ENCODE data around the gene ADGB. TPM values are rescaled to one million over a fixed set of nuclear protein-coding genes. Genes with fewer than 3 reads are reported as not detected.

ADGB gene
- polyA plus RNA-seq, 2 of the 4 experiments (the other 2 are of a cell fraction): not detected

GRCh38 chr6:146840216-146840615 lies 241.4 kb downstream of the ADGB start:
- FAIRE-seq (no peak), DNase-seq (ENCODE audit: low read depth in 1 of 2, low spot score in 1 of 2) (no peak), ATAC-seq (no peak)
- Histone ChIP-seq H3K4me1 (no peaks in the 10 kb centered on the region), H3K27ac (no peak overlapping the region), H3K4me2 (no peak overlapping the region), H3K4me3 (no peak overlapping the region), H3K9me3 (no peaks in the 10 kb centered on the region)
- TF ChIP-seq HOXB5 (CRISPR knock-in tag; IDR thresholded peaks at IDR 0.05) (no peak), MYC (IDR thresholded peaks at IDR 0.05; ENCODE audit: borderline replicate concordance, low read length) (no peak), SMC3 (IDR thresholded peaks at IDR 0.05) (no peak), TFCP2L1 (CRISPR knock-in tag; IDR thresholded peaks at IDR 0.05) (no peak), HOXA7 (CRISPR knock-in tag; IDR thresholded peaks at IDR 0.05) (no peak), JUNB (IDR thresholded peaks at IDR 0.05) (no peak), POLR2AphosphoS2 (conservative IDR thresholded peaks at IDR 0.05; ENCODE audit: low read length) (no peak), KDM1A (IDR thresholded peaks at IDR 0.05; ENCODE audit: low read depth) (no peak)
- ChIA-PET CTCF (no interaction called here), POLR2A (no interaction called here)
- WGBS (ENCODE audit: missing lambda C conversion rate): 10% methylated on average over 1 of the region's 1 CpG

GRCh38 chr6:146840641-146841040 lies 241.9 kb downstream of the ADGB start:
- Histone ChIP-seq H3K9me3 (no peaks in the 10 kb centered on the region), H3K4me2 (no peak overlapping the region), H3K4me3 (no peak overlapping the region), H3K27ac (no peak overlapping the region), H3K4me1 (no peaks in the 10 kb centered on the region)
- FAIRE-seq (no peak), DNase-seq (ENCODE audit: low read depth in 1 of 2, low spot score in 1 of 2) (no peak), ATAC-seq (no peak)
- TF ChIP-seq TFCP2L1 (CRISPR knock-in tag; IDR thresholded peaks at IDR 0.05): no peak
- no peak for TF ChIP-seq FOSL2 (IDR thresholded peaks at IDR 0.05)
- TF ChIP-seq FOSL2 (CRISPR knock-in tag; IDR thresholded peaks at IDR 0.05): no peak
- CTCF ChIA-PET: no interaction called here
- 93% methylated on average over 3 of the region's 3 CpGs for WGBS (ENCODE audit: missing lambda C conversion rate)
- POLR2A ChIA-PET: no interaction called here

GRCh38 chr6:146847426-146847825 lies 248.7 kb downstream of the ADGB start:
- Histone ChIP-seq H3K4me2 (no peak overlapping the region), H3K9me3 (no peaks in the 10 kb centered on the region), H3K4me3 (no peak overlapping the region), H3K27ac (no peak overlapping the region), H3K4me1 (no peaks in the 10 kb centered on the region)
- POLR2A ChIA-PET: no interaction called here
- no peak for FAIRE-seq
- 6% methylated on average over 1 of the region's 1 CpG for WGBS (ENCODE audit: missing lambda C conversion rate)
- no peak for TF ChIP-seq RCOR1 (IDR thresholded peaks at IDR 0.05; ENCODE audit: low read depth, low read length)
- no peak for ATAC-seq
- CTCF ChIA-PET: no interaction called here
- DNase-seq (ENCODE audit: low read depth in 1 of 2, low spot score in 1 of 2): no peak

DNA sequence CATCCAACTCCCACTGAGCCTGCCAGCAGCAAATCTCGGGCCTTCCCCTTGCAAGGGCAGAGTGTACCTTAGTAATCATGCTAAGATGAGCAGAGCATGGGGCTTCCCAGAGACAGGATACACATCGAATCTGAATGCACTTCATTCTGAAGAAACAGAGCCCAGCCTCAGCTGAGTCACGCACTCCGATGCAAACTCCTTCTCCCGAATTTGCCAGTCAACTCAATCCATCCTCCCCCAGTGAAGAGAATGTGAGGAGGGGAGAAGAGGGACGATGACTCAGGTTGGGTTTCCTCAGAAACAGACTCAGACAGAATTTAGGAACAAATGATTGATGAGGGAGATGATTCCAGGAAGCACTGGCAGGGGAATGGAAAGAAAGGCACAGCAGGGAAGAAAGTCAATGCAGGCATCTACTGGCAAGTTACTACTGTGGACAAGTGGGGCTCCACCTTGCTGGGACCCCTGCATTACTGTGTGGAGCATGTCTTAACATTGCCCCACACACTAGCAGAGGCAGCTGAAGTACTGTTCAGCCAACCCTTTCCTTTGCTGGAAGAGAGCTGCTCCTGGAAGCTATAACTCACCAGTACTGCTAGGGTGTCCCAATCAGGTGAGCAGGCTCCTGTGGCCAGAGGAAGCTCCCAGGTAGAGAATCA lies 251.6 kb downstream of the ADGB start:
- DNase-seq (ENCODE audit: low read depth in 1 of 2, low spot score in 1 of 2): no peak
- no peaks in the 10 kb centered on the region for H3K4me1 ChIP-seq
- ATAC-seq: no peak
- no peak for FAIRE-seq
- H3K4me3 ChIP-seq: no peak overlapping the region
- WGBS (ENCODE audit: missing lambda C conversion rate): 42% methylated on average over 6 of the region's 6 CpGs
- H3K4me2 ChIP-seq: no peak overlapping the region
- no peaks in the 10 kb centered on the region for H3K9me3 ChIP-seq
- POLR2A ChIA-PET: no interaction called here
- H3K27ac ChIP-seq: no peak overlapping the region
- TF ChIP-seq, protein P1, sequence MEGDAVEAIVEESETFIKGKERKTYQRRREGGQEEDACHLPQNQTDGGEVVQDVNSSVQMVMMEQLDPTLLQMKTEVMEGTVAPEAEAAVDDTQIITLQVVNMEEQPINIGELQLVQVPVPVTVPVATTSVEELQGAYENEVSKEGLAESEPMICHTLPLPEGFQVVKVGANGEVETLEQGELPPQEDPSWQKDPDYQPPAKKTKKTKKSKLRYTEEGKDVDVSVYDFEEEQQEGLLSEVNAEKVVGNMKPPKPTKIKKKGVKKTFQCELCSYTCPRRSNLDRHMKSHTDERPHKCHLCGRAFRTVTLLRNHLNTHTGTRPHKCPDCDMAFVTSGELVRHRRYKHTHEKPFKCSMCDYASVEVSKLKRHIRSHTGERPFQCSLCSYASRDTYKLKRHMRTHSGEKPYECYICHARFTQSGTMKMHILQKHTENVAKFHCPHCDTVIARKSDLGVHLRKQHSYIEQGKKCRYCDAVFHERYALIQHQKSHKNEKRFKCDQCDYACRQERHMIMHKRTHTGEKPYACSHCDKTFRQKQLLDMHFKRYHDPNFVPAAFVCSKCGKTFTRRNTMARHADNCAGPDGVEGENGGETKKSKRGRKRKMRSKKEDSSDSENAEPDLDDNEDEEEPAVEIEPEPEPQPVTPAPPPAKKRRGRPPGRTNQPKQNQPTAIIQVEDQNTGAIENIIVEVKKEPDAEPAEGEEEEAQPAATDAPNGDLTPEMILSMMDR (IDR thresholded peaks at IDR 0.05): no peak
- no peak for TF ChIP-seq FOXS1 (CRISPR knock-in tag; IDR thresholded peaks at IDR 0.05)
- no peak for TF ChIP-seq SMC3 (IDR thresholded peaks at IDR 0.05)
- no peak for TF ChIP-seq ZFP36 (IDR thresholded peaks at IDR 0.05; ENCODE audit: borderline replicate concordance, partially characterized antibody)
- TF ChIP-seq RNF2 (IDR thresholded peaks at IDR 0.05; ENCODE audit: borderline replicate concordance, low read depth): no peak
- TF ChIP-seq SREBF2 (IDR thresholded peaks at IDR 0.05): no peak
- no peak for TF ChIP-seq MAX (IDR thresholded peaks at IDR 0.05)
- CTCF ChIA-PET: no interaction called here

DNA sequence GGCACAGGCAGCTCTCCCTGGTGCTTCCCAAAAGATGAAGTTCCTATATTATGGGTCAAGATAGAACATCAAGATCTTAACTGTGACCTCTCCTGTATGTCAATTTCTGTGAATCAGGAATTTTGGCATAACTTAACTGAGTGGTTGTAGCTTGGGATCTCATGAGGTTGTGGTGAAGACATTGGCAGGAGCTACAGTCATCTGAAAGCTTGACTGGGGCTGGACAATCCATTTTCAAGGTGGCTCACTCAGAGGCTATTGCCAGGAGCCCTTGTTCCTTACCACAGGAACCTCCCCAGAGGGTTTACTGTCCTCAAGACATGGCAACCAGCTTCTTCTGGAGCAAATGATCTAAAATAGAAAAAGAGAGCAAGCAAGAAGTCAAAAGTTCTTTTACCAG lies 252.2 kb downstream of the ADGB start:
- ChIA-PET POLR2A (no interaction called here), CTCF (no interaction called here)
- Histone ChIP-seq H3K4me1 (no peaks in the 10 kb centered on the region), H3K4me2 (no peak overlapping the region), H3K27ac (no peak overlapping the region), H3K4me3 (no peak overlapping the region), H3K9me3 (no peaks in the 10 kb centered on the region)
- ATAC-seq (no peak), FAIRE-seq (no peak), DNase-seq (ENCODE audit: low read depth in 1 of 2, low spot score in 1 of 2) (no peak)
- TF ChIP-seq FOSL2 (IDR thresholded peaks at IDR 0.05): no peak
- no peak for TF ChIP-seq FOSL2 (CRISPR knock-in tag; IDR thresholded peaks at IDR 0.05)
- no peak for TF ChIP-seq PHF8 (IDR thresholded peaks at IDR 0.05; ENCODE audit: borderline replicate concordance, low read depth)
- no peak for TF ChIP-seq MAZ (IDR thresholded peaks at IDR 0.05; ENCODE audit: borderline replicate concordance, low read depth, low read length)
- TF ChIP-seq, protein P2, sequence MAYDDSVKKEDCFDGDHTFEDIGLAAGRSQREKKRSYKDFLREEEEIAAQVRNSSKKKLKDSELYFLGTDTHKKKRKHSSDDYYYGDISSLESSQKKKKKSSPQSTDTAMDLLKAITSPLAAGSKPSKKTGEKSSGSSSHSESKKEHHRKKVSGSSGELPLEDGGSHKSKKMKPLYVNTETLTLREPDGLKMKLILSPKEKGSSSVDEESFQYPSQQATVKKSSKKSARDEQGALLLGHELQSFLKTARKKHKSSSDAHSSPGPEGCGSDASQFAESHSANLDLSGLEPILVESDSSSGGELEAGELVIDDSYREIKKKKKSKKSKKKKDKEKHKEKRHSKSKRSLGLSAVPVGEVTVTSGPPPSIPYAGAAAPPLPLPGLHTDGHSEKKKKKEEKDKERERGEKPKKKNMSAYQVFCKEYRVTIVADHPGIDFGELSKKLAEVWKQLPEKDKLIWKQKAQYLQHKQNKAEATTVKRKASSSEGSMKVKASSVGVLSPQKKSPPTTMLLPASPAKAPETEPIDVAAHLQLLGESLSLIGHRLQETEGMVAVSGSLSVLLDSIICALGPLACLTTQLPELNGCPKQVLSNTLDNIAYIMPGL (CRISPR knock-in tag; IDR thresholded peaks at IDR 0.05; ENCODE audit: borderline replicate concordance): no peak
- TF ChIP-seq, protein P3, sequence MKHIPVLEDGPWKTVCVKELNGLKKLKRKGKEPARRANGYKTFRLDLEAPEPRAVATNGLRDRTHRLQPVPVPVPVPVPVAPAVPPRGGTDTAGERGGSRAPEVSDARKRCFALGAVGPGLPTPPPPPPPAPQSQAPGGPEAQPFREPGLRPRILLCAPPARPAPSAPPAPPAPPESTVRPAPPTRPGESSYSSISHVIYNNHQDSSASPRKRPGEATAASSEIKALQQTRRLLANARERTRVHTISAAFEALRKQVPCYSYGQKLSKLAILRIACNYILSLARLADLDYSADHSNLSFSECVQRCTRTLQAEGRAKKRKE (CRISPR knock-in tag; IDR thresholded peaks at IDR 0.05; ENCODE audit: low read depth): no peak
- TF ChIP-seq ESRRA (IDR thresholded peaks at IDR 0.05; ENCODE audit: borderline replicate concordance, low read length): no peak
- no peak for TF ChIP-seq FOXS1 (CRISPR knock-in tag; IDR thresholded peaks at IDR 0.05)

Measured in A549 (cell line).